GM15510 (cell line): Measurements from ENCODE around the gene CCR6.

Experiments used
- POLR2A ChIP-seq: IDR thresholded peaks from 3 replicates; pipeline ENCODE4 v1.6.1; 2011; ENCODE audit warnings: borderline replicate concordance; ENCODE audit not compliant: insufficient read length; ENCODE audit errors: extremely low read depth

CCR6 gene

DNA sequence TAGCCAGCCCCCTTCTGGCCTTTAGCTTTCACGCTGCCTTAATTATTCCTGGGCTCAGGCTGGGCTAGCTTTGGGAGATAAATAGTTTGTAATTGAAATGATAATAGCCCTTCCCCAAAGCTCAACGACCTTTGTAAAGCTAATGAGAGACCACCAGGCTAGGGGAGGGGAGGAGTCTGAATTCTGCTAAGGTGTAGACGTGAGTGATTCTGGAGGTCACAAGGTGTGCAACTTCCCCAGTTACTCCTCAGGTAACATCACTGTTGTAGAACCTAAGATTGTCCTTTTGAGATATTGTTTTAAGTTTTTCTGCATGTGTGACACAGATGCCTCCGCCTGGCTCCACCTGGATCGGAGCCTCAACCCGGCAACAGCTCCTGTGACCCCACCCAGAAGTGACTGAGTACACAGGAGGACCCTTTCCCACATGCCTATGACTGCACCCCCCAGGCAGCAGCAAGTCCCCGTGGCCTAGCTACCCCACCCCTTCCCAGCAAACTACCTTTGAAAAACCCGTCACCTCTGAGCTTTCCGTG lies 40.6 kb downstream of the CCR6 start:
- TF ChIP-seq POLR2A, result no peak

- no peak for TF ChIP-seq POLR2A
Observed at GRCh38 chr6:167164261-167164660, 41.4 kb downstream of the CCR6 start.

DNA sequence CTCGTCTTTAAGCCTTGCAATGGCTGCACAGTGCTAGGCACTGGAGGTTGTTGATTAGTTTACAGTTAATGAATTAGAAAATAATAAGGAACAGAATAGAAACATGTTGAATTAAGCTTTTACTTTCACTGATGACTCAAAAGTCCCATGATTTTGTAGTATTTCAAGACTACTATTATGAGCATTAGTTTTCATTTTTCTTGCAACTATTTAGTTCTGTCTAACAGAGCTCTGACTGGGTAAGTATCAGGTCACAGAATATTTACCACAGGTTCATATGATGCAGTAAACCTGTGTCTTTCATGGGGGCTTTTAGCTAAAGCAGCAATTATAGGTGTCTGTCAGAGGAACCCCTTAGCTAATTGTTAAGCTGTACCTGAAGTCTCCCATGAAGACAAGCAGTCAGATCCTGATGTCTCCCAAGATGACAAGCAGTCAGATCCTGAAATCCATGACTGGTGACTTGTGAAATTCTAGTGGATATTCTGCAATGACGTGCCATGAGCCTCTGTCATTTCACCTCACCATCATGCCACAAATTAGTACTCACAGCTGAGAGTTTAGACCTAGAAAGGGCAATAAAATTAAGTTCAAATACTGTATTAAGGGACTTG lies 43.1 kb downstream of the CCR6 start:
- TF ChIP-seq POLR2A, result no peak
